Right lobe of liver (tissue), 6 donors: ENCODE results near the gene TM9SF3. TPM values are rescaled to one million over a fixed set of nuclear protein-coding genes. Genes with fewer than 3 reads are reported as not detected.

Experiments used
- ATAC-seq, 4 donors: fragments of 200-7000 bp; cut with Tn5 transposase; one replicate each; pipeline ENCODE4 v1.9.1; 2020; ENCODE audit warnings: mild to moderate bottlenecking in 4 of 4, moderate library complexity in 4 of 4
- DNase-seq, 3 donors: peaks; one replicate each; pipeline ENCODE4 v3.0.0-alpha.2; 2020
- H3K27ac ChIP-seq, 3 donors: fragments of 200-600 bp; one replicate each; pipeline ENCODE4 v1.8.0; 2022
- H3K27me3 ChIP-seq, 2 donors: fragments of 200-600 bp; one replicate each; pipeline ENCODE4 v1.8.0; 2022
- H3K36me3 ChIP-seq, 4 donors: fragments of 200-600 bp; sonication (generic) in 1 of 4; one replicate each; pipeline versions ENCODE4 v1.5.1 to v1.8.0; 2017 to 2022; ENCODE audit warnings: control low read depth in 1 of 4
- H3K4me1 ChIP-seq, 4 donors: fragments of 200-600 bp; sonication (generic) in 1 of 4; one replicate each; pipeline versions ENCODE4 v1.5.1 to v1.8.0; 2017 to 2022; ENCODE audit warnings: control low read depth in 1 of 4
- H3K4me3 ChIP-seq, 3 donors: fragments of 200-600 bp; one replicate each; pipeline ENCODE4 v1.8.0; 2022
- H3K9me3 ChIP-seq, 4 donors: fragments of 200-600 bp; sonication (generic) in 1 of 4; one replicate each; pipeline versions ENCODE4 v1.5.1 to v1.8.0; 2017 to 2022; ENCODE audit warnings: control low read depth in 1 of 4
- CTCF ChIP-seq, 4 donors: fragments of 200-600 bp in 3 of 4; fragments of 450-650 bp in 1 of 4; IDR thresholded peaks; one replicate each; pipeline versions ENCODE4 v1.5.1 to v1.8.0; 2016 to 2022; ENCODE audit warnings: antibody characterized with exemption in 4 of 4, mild to moderate bottlenecking in 2 of 4
- POLR2A ChIP-seq: fragments of 450-650 bp; IDR thresholded peaks from one replicate; pipeline ENCODE4 v1.6.1; 2017; ENCODE audit warnings: antibody characterized with exemption, mild to moderate bottlenecking
- WGBS: methylation state at CpG from one replicate; pipeline ENCODE4 v1.1.6; 2018; ENCODE audit warnings: low coverage, low lambda C conversion rate; ENCODE audit not compliant: insufficient coverage; ENCODE audit errors: missing lambda C conversion rate; 5-methylcytosine and 5-hydroxymethylcytosine counted together
- intact Hi-C, 2 donors: fragments of 100-400 bp; cut with DNase I; formaldehyde crosslinking; loops; one replicate each; pipeline versions ENCODE4 v1.11.2 to v1.14.1; 2022
- total RNA-seq, 6 experiments: library from RNA; depleted of rRNA in 2 of 6; stranded (reverse); fragments of >200 nt in 2 of 6; fragmentation: NEBNext Ultra II Directional in 3 of 6; extraction: Animal tissue kit (Norgen Biotek cat#: 25700) in 3 of 6; gene quantifications; one replicate each; pipeline versions ENCODE4 v1.1.0 to v1.2.4, GENCODE V29; 2016 to 2023
- donor health status: DM: no; HTN: yes; CAD: no.
- donor health status: DM: no; HTN: no; CAD: no.
- donor health status: DM: no; HTN: no; CAD: no.
- donor health status: DM: no; HTN: yes; CAD: no.
- donor health status: DM: no; HTN: yes; CAD: no.

The TM9SF3 gene
- total RNA-seq, 6 experiments from 2014 or later, result 45.0 to 96.6 (median 71.8) TPM

- peaks cover 0 to 22% (median 4%) of the 10 kb centered on the region in 4 donors for H3K4me1 ChIP-seq
- DNase-seq (no peak), ATAC-seq (peak; percentile 37 to 58 (median 50))
- no peaks in the 10 kb centered on the region for H3K36me3 ChIP-seq
- 100% methylated on average over 1 of the region's 7 CpGs for WGBS
- H3K27me3 ChIP-seq, result no peaks in the 10 kb centered on the region
- H3K4me3 ChIP-seq, result no peak overlapping the region
- no peak overlapping the region for H3K27ac ChIP-seq
- TF ChIP-seq CTCF (IDR thresholded peaks at IDR 0.05) (peak; percentile 39 to 66 (median 56)), POLR2A (no peak)
- intact Hi-C loops, result loop anchor here in 1 of 2 donors (5.0 kb wide), 1 partner anchor 114 kb away; no protein-coding TSS in a partner anchor
- no peaks in the 10 kb centered on the region for H3K9me3 ChIP-seq
Measured at GRCh38 chr10:96511044-96511945, 75.5 kb downstream of the TM9SF3 start.

GRCh38 chr10:96509017-96509641 lies 77.7 kb downstream of the TM9SF3 start:
- no peak for DNase-seq
- Histone ChIP-seq H3K4me3 (no peak overlapping the region), H3K27ac (no peak overlapping the region), H3K9me3 (no peaks in the 10 kb centered on the region), H3K36me3 (no peaks in the 10 kb centered on the region), H3K4me1 (peaks cover 0 to 18% (median 4%) of the 10 kb centered on the region in 4 donors), H3K27me3 (no peaks in the 10 kb centered on the region)
- no peak for TF ChIP-seq POLR2A
- TF ChIP-seq CTCF (IDR thresholded peaks at IDR 0.05), result no peak
- WGBS, result 60% methylated on average over 1 of the region's 3 CpGs
- no peak for ATAC-seq
- intact Hi-C loops, result loop anchor here in 1 of 2 donors (5.0 kb wide), 1 partner anchor 137 kb away; no protein-coding TSS in a partner anchor

GRCh38 chr10:96507044-96507443 lies 79.8 kb downstream of the TM9SF3 start:
- TF ChIP-seq CTCF (IDR thresholded peaks at IDR 0.05) (no peak), POLR2A (no peak)
- Histone ChIP-seq H3K36me3 (no peaks in the 10 kb centered on the region), H3K27ac (no peak overlapping the region), H3K4me1 (no peaks in the 10 kb centered on the region), H3K27me3 (no peaks in the 10 kb centered on the region), H3K4me3 (no peak overlapping the region), H3K9me3 (no peaks in the 10 kb centered on the region)
- no CpG with 5 or more reads among the region's 2 CpGs for WGBS
- intact Hi-C loops, result loop anchor here in 1 of 2 donors (5.0 kb wide), 1 partner anchor 135 kb away; no protein-coding TSS in a partner anchor
- ATAC-seq (no peak), DNase-seq (no peak)

- no peaks in the 10 kb centered on the region for H3K27me3 ChIP-seq
- intact Hi-C loops, result loop anchor here in 1 of 2 donors (5.0 kb wide), 1 partner anchor 133 kb away; no protein-coding TSS in a partner anchor
- no peaks in the 10 kb centered on the region for H3K36me3 ChIP-seq
- no peaks in the 10 kb centered on the region for H3K9me3 ChIP-seq
- 56% methylated on average over 5 of the region's 12 CpGs for WGBS
- TF ChIP-seq CTCF (IDR thresholded peaks at IDR 0.05), result no peak
- TF ChIP-seq POLR2A, result no peak
- H3K4me1 ChIP-seq, result no peaks in the 10 kb centered on the region
- no peak overlapping the region for H3K27ac ChIP-seq
- no peak overlapping the region for H3K4me3 ChIP-seq
- DNase-seq (no peak), ATAC-seq (no peak)
Measured at GRCh38 chr10:96505150-96506136, 81.4 kb downstream of the TM9SF3 start.
